Trophoblast cell (in vitro differentiated cells and primary cell): Measurements from ENCODE around the gene ASIP.
A peak's percentile ranks its signal among the peaks of the same experiment; 100 is the strongest.
"Not testable (repeated sequence)": the region's sequence is repeated elsewhere in the genome, so short reads cannot be mapped to it uniquely, and the experiment has no call there.

Experiments
- DNase-seq, 2 donors: peaks; one replicate each; pipeline ENCODE4 v3.0.0-alpha.2; 2016
- H2AFZ ChIP-seq: 2 replicates; pipeline ENCODE4 v1.6.1; 2013; ENCODE audit warnings: low read length, moderate library complexity, mild to moderate bottlenecking; ENCODE audit not compliant: insufficient read depth, poor library complexity
- H2AK5ac ChIP-seq: 2 replicates; pipeline ENCODE4 v1.6.1; 2013; ENCODE audit warnings: mild to moderate bottlenecking, low read length
- H2BK120ac ChIP-seq: 2 replicates; pipeline ENCODE4 v1.6.1; 2013; ENCODE audit warnings: low read length, mild to moderate bottlenecking, moderate library complexity; ENCODE audit not compliant: insufficient read depth, poor library complexity
- H2BK12ac ChIP-seq: 2 replicates; pipeline ENCODE4 v1.6.1; 2013; ENCODE audit warnings: mild to moderate bottlenecking, low read length, moderate library complexity
- H2BK5ac ChIP-seq: 2 replicates; pipeline ENCODE4 v1.6.1; 2013; ENCODE audit warnings: low read length, low read depth, moderate library complexity, mild to moderate bottlenecking; ENCODE audit not compliant: poor library complexity
- H3K14ac ChIP-seq: 2 replicates; pipeline ENCODE4 v1.6.1; 2013; ENCODE audit warnings: mild to moderate bottlenecking, low read length
- H3K18ac ChIP-seq: 2 replicates; pipeline ENCODE4 v1.6.1; 2013; ENCODE audit warnings: mild to moderate bottlenecking, low read length
- H3K23ac ChIP-seq: 2 replicates; pipeline ENCODE4 v1.6.1; 2013; ENCODE audit warnings: low read length
- H3K27ac ChIP-seq: 2 replicates; pipeline ENCODE4 v1.5.1; 2013; ENCODE audit warnings: low read depth, mild to moderate bottlenecking, inconsistent platforms, low read length, moderate library complexity
- H3K27me3 ChIP-seq: 2 replicates; pipeline ENCODE4 v1.6.1; 2013; ENCODE audit warnings: inconsistent platforms, mild to moderate bottlenecking, low read length, moderate library complexity; ENCODE audit not compliant: insufficient read depth
- H3K36me3 ChIP-seq, 2 experiments: 1 replicate in 1 of 2; 2 replicates in 1 of 2; pipeline ENCODE4 v1.6.1; 2013; ENCODE audit warnings: low read length in 2 of 2, mild to moderate bottlenecking in 2 of 2, moderate library complexity in 1 of 2; ENCODE audit not compliant: insufficient read depth in 2 of 2, control insufficient read depth in 1 of 2
- H3K4ac ChIP-seq: 2 replicates; pipeline ENCODE4 v1.6.1; 2013; ENCODE audit warnings: low read depth, mild to moderate bottlenecking, low read length, moderate library complexity
- H3K4me1 ChIP-seq, 2 experiments: 1 replicate in 1 of 2; 2 replicates in 1 of 2; pipeline ENCODE4 v1.6.1; 2013; ENCODE audit warnings: low read length in 2 of 2, mild to moderate bottlenecking in 2 of 2, moderate library complexity in 1 of 2; ENCODE audit not compliant: insufficient read depth in 2 of 2, control insufficient read depth in 1 of 2
- H3K4me2 ChIP-seq: 2 replicates; pipeline ENCODE4 v1.6.1; 2013; ENCODE audit warnings: inconsistent platforms, mild to moderate bottlenecking, low read length, moderate library complexity
- H3K4me3 ChIP-seq: 2 replicates; pipeline ENCODE4 v1.5.1; 2013; ENCODE audit warnings: mild to moderate bottlenecking, low read depth, low read length, inconsistent platforms
- H3K79me1 ChIP-seq: one replicate; pipeline ENCODE4 v1.6.1; 2013; ENCODE audit warnings: low read length
- H3K79me2 ChIP-seq: 2 replicates; pipeline ENCODE4 v1.6.1; 2013; ENCODE audit warnings: low read length, mild to moderate bottlenecking; ENCODE audit not compliant: control insufficient read depth, insufficient read depth, poor library complexity
- H3K9ac ChIP-seq: 2 replicates; pipeline ENCODE4 v1.6.1; 2013; ENCODE audit warnings: mild to moderate bottlenecking, low read length
- H3K9me3 ChIP-seq: 2 replicates; pipeline ENCODE4 v1.6.1; 2013; ENCODE audit warnings: low read depth, mild to moderate bottlenecking, control low read depth, inconsistent platforms, low read length; ENCODE audit not compliant: insufficient read depth
- H4K12ac ChIP-seq: 2 replicates; pipeline ENCODE4 v1.6.1; 2013; ENCODE audit warnings: low read depth, mild to moderate bottlenecking, low read length, moderate library complexity
- H4K8ac ChIP-seq: 2 replicates; pipeline ENCODE4 v1.6.1; 2013; ENCODE audit warnings: low read depth, mild to moderate bottlenecking, low read length, moderate library complexity
- H4K91ac ChIP-seq: one replicate; pipeline ENCODE4 v1.6.1; 2013; ENCODE audit warnings: low read depth, mild to moderate bottlenecking, low read length, moderate library complexity
- WGBS: extraction: QIAGEN DNeasy Blood & Tissue Kit; methylation state at CpG from one replicate; pipeline ENCODE4 v1.1.7; 2013; ENCODE audit warnings: missing lambda C conversion rate; ENCODE audit not compliant: insufficient read length, insufficient coverage; ENCODE audit errors: extremely low coverage; 5-methylcytosine and 5-hydroxymethylcytosine counted together

Gene ASIP

DNA sequence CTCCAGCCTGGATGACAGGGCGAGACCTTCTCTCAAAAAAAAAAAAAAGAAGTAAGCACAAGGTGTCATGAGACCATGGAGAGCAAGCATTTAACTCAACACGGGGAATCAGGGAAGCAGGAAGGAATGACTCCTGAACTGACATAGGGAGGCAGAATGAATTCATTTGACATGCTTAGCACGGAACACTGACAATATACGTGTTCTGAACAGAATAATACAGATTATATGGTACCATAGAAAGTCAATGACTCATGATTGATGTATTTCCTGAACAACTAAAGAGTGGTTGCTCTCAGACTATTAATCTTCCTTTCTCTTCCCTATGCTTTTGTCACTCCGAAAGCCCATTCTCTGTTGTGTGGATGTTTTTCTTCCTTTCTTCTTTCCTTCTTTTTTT, 20.7 kb upstream of the ASIP start:
- Histone ChIP-seq H4K91ac (no peak overlapping the region), H2BK5ac (no peak overlapping the region), H2AFZ (no peak overlapping the region), H3K4me3 (no peak overlapping the region), H3K18ac (no peak overlapping the region), H3K4me2 (no peak overlapping the region), H3K9ac (no peak overlapping the region), H3K27ac (no peak overlapping the region), H3K4ac (no peak overlapping the region), H3K79me1 (peaks cover 3% of the 10 kb centered on the region), H3K79me2 (peaks cover 3% of the 10 kb centered on the region), H2AK5ac (no peak overlapping the region), H2BK12ac (no peak overlapping the region), H3K23ac (no peak overlapping the region), H4K12ac (no peak overlapping the region), H3K27me3 (no peaks in the 10 kb centered on the region), H2BK120ac (no peak overlapping the region), H3K36me3 (no peaks in the 10 kb centered on the region), H4K8ac (no peak overlapping the region), H3K4me1 (peaks cover 2 to 3% of the 10 kb centered on the region in 2 experiments), H3K14ac (no peak overlapping the region), H3K9me3 (no peaks in the 10 kb centered on the region)
- no CpG with 5 or more reads among the region's 5 CpGs for WGBS
- DNase-seq, result no peak

- Histone ChIP-seq H3K36me3 (no peaks in the 10 kb centered on the region), H2AK5ac (no peak overlapping the region), H4K12ac (no peak overlapping the region), H3K9ac (no peak overlapping the region), H3K9me3 (no peaks in the 10 kb centered on the region), H3K27ac (no peak overlapping the region), H3K14ac (no peak overlapping the region), H4K91ac (no peak overlapping the region), H3K79me1 (no peaks in the 10 kb centered on the region), H3K4me2 (no peak overlapping the region), H3K4ac (no peak overlapping the region), H3K18ac (no peak overlapping the region), H2AFZ (no peak overlapping the region), H4K8ac (no peak overlapping the region), H3K4me1 (no peaks in the 10 kb centered on the region), H2BK12ac (no peak overlapping the region), H2BK120ac (no peak overlapping the region), H3K27me3 (no peaks in the 10 kb centered on the region), H3K4me3 (no peak overlapping the region), H3K23ac (no peak overlapping the region), H3K79me2 (no peaks in the 10 kb centered on the region), H2BK5ac (no peak overlapping the region)
- DNase-seq, result peak; percentile 30 to 48
- no CpG with 5 or more reads among the region's 3 CpGs for WGBS
Observed at GRCh38 chr20:34222208-34222607, 19.0 kb upstream of the ASIP start.

DNA sequence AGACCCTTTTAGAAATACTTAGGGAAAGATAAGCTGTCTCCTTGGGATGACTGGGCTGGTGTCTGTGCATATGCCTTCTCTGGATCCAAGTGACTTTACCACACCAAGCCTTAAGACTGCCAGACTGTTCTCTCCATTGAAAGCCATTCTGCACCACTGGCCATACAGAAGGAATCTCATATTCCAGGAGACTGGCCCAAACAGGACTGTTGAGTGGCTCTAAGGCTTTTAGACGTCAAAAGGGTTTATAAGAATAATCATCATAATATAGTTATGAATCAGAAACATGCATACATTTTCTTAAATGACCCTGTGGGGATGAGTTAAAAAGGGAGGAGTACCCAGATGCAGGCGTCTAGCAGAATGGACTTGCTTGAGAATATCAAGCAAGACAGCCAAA, 17.0 kb upstream of the ASIP start:
- H3K4me3 ChIP-seq, H3K27me3 ChIP-seq, H2AK5ac ChIP-seq, H3K23ac ChIP-seq, H4K91ac ChIP-seq, H3K79me1 ChIP-seq, H4K8ac ChIP-seq, H3K14ac ChIP-seq, H3K27ac ChIP-seq, DNase-seq, H2BK120ac ChIP-seq, H3K9me3 ChIP-seq, H3K9ac ChIP-seq, H2AFZ ChIP-seq, H2BK5ac ChIP-seq, H3K4ac ChIP-seq, H3K18ac ChIP-seq, H3K79me2 ChIP-seq, H3K4me1 ChIP-seq, H2BK12ac ChIP-seq, H3K4me2 ChIP-seq, H3K36me3 ChIP-seq, H4K12ac ChIP-seq: not testable (repeated sequence)
- no CpG with 5 or more reads among the region's 2 CpGs for WGBS

DNA sequence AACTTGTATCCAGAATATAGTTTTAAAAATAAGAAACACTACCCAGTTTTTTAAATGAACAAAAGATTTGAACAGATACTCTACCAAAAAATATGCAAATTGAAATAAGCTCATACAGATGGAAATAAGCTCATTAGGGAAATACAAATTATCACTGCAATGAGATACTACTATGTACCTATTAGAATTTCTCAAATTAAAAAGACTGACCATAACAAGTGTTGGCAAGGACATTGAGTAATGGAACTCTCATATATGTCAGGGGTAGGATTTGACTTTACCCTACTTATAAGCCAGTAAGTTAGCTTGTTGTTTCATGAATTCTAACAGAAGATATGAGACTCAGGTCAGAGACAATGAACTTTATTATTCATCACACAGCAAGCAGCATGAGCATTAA, 9.6 kb upstream of the ASIP start:
- Histone ChIP-seq H3K18ac (no peak overlapping the region), H4K8ac (no peak overlapping the region)

More for the DNA sequence above, 9.6 kb upstream of the ASIP start:
- Histone ChIP-seq H4K12ac (no peak overlapping the region), H3K27ac (no peak overlapping the region), H2AK5ac (no peak overlapping the region), H3K27me3 (no peaks in the 10 kb centered on the region), H3K36me3 (no peaks in the 10 kb centered on the region), H3K9me3 (peaks cover 4% of the 10 kb centered on the region), H2BK5ac (no peak overlapping the region), H2BK120ac (no peak overlapping the region), H3K23ac (no peak overlapping the region), H3K14ac (no peak overlapping the region), H3K4ac (no peak overlapping the region), H3K9ac (no peak overlapping the region), H4K91ac (no peak overlapping the region), H2AFZ (no peak overlapping the region), H3K4me1 (no peaks in the 10 kb centered on the region), H3K79me2 (no peaks in the 10 kb centered on the region), H3K4me2 (no peak overlapping the region), H3K4me3 (no peak overlapping the region), H2BK12ac (no peak overlapping the region), H3K79me1 (no peaks in the 10 kb centered on the region)
- DNase-seq, result no peak
